GM19043 (cell line): Measurements from ENCODE around the gene TPD52L2.
"Not testable (repeated sequence)": the region's sequence is repeated elsewhere in the genome, so short reads cannot be mapped to it uniquely, and the experiment has no call there.

Source experiments
- ATAC-seq: cut with Tn5 transposase; IDR thresholded peaks from one replicate; pipeline ENCODE4 v1.9.1; 2021; ENCODE audit warnings: low read depth; ENCODE audit not compliant: unreplicated experiment

Gene TPD52L2

DNA sequence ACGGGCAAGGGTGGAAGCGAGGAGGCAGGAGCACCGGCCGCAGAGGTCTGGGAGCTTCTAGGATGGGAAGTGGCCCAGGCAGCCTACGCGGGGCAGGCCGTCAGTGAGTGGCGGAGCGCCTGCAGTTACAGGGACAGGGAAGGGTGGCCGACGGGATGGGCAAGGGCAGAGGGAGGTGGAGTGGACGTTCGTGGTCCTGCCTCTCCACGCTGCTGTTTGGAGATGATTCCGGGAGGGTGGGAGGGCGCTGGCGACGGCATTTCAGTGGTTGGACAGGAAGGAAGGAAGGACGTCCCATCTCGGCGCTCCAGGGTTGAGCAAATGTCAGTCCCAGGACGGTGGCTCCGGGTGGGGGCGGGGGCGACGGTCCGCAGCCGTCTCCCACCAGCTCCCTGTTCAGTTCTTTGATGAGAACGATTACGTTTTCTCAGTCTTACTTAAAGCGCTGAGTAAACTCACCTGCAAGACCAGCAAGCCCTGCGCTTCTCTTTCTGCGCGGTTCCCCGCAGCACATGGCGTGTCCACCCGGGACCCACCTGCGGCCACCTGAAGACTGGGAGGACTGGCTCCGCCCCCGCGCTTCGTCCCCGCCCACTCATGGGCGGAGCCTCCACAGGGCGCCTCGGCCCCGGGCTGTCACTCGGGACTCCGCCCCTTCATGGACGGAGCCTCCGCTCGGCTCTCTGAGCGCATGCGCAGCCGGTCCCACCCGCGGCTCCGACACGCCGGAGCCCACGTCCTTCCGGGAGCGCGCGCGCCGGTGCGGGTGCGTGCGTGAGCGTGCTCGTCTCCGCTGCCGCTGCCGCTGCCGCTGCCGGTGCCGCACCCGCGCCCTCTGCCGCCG is 29.5 kb downstream of the TPD52L2 start, which contains the start of gene DNAJC5:
TSS of gene DNAJC5 (plus strand) at position 769 of the 844 bp plus-strand sequence. CDS start 33,220 bp downstream, outside the sequence.
- ATAC-seq: peak; percentile 71

- ATAC-seq: no peak
Measured at GRCh38 chr20:63895202-63895951, 30.3 kb downstream of the TPD52L2 start.

DNA sequence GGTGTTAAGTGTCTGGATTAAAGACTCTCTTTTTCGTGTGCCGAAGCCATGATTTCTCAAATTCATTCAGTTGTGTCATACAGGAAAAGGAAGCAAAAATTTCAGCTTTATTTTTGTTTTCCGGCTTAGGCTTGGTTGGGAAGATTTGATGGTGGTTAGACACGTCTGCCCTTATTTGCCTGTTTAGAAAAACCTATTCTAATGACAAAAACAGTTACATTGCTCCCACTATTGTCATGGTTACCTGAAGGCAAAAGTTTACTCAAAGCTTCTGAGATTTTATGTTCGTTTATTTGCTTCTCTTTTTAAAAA is 30.8 kb downstream of the TPD52L2 start:
- ATAC-seq: no peak

DNA sequence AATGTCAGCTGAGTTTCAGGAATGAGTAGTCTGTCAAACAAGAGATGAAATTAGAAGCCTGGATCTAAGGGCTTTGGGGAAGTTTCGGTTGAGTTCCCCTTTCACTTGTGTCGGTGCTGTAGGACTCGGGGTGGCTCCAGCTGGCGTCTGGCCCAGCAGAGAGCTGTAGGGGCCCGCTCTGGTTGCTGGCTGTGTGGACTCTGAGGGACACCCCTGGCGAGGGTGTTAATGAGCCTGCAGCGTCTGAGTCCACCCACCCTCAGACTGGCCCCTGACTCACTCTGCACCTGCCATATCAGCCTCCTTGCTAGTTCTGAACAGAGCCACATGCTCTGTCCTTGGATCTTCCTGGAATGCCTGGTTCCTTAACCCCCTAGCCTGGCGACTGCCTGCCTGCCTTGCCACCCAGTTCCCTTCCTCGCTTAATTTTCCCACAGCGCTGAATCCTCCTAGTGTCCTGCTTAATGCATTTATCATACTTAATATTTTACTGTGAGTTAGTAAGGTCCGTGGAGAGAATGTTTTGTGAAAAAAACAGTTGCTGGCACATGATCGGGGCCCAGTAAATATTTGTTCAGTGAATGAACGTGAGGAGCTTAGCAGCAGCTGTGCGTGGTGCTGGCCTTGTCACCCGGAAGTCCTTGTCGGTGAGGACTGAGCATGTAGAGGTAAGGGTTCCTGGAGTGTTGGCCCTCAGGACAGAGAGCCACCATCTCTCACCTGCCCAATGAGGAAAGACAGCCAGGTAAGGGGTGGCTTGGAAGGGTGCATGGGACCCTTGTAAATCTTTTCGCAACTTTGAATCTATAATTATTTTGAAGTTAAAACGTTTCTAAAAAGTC is 31.4 kb downstream of the TPD52L2 start:
- ATAC-seq: no peak

DNA sequence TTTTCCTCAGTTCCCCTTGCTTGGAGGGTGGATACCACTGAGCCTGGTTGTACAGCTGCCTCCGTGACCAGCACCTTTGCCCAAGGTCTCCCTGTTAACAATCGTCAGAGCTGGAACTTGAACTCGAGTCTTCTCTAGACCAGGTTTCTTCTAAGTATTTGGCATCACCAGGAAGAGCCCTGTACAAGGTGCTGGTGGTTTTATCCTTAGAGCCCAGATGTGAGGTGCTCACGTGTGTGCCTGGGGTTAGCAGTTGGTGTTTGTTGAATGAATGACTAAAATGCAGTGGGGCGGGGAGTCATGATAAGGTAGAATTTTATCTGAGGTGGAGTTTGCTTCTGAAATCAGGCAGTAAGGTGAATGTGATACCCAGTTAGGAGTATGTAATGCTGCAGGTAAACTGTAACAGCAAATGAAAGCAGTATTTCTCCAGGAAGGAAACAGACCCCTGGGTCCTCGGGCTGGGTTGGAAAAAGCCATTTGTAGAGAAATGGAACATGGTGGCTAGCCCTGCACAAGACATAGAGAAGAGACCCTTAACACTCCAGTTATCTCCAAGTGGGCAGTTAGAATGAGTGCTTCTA is 33.0 kb downstream of the TPD52L2 start:
- no peak for ATAC-seq

GRCh38 chr20:63898882-63899558 is 34.0 kb downstream of the TPD52L2 start:
- no peak for ATAC-seq

DNA sequence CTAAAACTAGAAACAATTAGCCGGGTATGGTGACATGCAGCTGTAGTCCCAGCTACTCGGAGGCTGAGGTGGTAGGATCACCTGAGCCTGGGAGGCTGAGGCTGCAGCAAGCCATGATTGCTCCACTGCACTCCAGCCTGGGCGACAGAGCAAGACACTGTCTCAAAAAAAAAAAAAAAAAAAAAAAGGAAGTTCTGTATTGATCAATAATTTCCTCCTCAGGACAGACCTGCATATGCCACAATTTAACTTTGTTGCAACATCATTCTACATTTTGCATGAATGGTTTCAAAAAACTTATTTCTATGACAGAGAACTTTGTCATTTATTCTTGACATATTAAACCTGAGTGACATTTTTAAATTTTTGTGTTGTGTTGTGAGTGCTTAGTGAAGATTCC is 35.3 kb downstream of the TPD52L2 start:
- no peak for ATAC-seq

DNA sequence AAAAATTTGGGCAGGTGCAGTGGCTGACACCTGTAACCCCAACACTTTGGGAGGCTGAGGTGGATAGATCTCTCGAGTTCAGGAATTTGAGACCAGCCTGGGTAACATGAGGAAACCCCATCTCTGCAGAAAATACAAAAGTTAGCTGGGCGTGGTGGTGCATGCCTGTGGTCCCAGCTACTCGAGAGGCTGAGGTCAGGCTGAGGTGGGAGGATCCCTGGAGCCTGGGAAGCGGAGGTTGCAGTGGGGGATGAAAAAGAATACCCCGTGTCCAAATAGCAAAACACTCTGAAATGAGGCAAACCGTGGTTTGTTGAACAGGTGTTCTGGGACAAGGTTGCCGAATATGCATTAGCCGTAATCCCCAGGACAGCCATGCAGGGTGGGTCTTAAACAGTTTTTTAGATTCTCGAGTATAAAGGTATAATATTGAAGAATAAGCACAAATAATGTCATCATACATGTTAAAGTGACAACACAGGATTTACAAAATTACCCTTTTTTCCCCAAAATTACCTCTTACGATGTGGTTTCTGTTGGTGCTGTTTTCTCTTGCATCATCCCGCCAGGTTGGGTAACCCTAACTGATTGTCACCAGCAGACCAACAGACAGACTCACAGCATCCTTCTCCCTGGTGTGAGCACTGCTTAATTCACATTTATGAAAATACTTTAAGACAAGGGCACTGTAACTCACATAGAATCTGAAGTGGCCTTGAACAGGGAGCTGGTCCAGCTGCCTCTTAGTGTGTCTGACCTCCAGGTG is 38.9 kb downstream of the TPD52L2 start:
- no peak for ATAC-seq

- ATAC-seq: no peak
Measured at GRCh38 chr20:63908008-63908682, 43.1 kb downstream of the TPD52L2 start.

DNA sequence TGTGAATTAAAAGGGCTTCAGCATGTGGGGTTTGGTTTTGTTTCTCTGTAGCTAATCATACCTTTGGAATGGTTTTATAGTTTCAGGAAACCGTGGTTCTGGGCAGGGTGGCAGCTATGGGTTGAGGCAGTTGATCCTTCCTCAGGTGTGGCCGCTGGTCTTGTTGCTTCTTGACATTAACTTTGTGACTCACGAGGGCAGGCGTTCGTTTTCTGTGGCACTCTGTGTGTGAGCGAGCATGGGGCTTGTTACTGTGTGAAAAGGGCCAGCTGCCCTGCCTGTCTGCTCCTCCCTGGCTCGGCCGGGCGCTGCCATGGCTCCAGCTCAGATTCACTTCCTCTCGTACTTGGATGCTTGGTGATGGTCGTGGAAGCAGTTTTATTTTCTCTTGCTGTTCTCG is 46.1 kb downstream of the TPD52L2 start:
- ATAC-seq: no peak

DNA sequence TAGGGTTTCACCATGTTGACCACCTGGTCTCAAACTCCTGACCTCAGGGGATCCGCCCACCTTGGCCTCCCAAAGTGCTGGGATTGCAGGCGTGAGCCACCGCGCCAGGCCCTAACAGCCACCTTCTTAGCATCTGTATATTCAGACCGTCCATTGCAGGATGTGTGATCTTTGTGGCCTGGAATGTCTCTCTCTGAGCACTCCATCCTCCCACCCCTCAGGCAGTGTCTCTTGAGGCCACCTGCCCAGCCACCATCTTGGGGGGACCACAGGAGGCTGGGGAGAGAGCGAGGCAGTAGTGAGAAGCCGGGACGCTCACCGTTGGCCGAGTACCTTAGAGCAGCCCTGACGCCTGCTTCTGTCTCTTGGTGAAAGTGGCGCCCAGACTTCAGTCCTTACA is 48.7 kb downstream of the TPD52L2 start:
- ATAC-seq: no peak

DNA sequence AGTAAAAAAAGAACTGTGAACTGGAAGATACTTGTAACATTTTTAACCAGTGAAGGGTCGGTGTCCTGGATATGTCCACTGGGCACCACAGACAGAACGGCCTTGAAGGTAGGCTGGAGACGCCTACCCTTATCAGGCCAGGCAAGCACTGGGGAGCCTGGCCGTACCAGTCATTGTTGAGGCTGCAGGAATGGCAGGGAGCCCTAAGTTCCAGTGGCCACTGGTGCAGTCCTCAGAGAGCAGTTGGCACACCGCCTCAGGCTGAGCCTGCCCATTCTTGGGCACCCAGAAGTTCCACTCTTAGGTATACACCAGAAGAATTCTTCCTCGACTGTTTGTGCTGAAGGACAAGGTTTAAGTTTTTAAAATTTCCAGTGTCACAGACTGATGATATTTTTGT is 50.4 kb downstream of the TPD52L2 start:
- ATAC-seq: no peak

- ATAC-seq: not testable (repeated sequence)
Measured at GRCh38 chr20:63916371-63916939, 51.4 kb downstream of the TPD52L2 start.

DNA sequence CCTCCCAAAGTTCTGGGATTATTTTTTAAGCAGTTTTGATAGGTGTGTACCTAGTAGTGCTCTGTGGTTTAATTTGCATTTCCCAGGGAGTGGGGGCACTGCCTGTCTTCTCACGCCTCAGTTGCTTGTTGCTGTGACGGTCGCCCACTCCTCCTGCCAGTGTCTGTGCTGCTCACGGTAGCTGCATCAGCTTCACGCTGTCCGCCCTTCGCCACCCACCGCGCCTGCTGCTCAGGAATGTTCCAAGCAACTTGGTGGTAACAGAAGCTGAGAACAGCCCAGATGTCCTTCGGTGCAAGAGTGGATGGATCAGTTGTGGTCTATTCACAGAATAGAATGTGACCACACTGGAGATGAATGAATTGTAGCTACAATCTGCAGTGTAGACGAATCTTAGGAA is 52.7 kb downstream of the TPD52L2 start:
- no peak for ATAC-seq

- no peak for ATAC-seq
Measured at GRCh38 chr20:63919130-63919529, 54.1 kb downstream of the TPD52L2 start.

- no peak for ATAC-seq
Measured at GRCh38 chr20:63920226-63920625, 55.2 kb downstream of the TPD52L2 start.

DNA sequence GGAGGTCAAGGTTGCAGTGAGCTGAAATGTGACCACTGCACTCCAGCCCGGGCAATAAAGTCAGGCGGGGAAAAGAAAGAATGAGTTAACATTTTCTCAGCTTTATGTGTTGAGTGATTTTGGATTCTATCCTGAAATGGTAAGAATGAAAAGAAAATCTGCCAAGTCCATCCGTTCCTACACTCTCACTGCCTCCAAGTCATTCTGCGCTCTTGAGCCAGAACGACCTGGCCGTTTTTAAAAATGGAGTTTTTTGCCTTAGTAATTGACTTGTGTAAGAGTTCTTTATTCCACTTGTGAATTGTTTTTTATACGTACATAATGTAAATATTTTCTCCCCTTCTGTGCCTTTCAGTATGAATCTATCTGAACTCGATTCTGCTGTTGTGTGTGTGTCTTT is 58.6 kb downstream of the TPD52L2 start:
- ATAC-seq: no peak

DNA sequence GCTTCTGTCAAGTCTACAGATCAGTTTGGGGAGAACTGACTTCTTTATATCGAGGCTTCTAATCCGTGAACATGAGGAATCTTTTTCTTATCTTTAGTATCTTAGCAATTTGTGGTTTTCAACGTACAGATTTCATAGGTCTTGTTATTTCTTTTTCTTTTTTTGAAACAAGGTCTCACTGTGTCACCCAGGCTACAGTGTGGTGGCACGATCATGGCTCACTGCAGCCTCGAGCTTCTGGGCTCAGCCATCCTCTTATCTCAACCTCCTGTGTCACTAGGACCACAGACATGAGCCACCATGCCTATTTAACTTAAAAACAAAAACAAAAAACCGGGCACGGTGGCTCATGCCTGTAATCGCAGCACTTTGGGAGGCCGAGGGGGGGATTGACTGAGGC is 59.2 kb downstream of the TPD52L2 start:
- ATAC-seq: no peak

- ATAC-seq: no peak
Measured at GRCh38 chr20:63926298-63926697, 61.2 kb downstream of the TPD52L2 start.
